AG10803 (cell line): Measurements from ENCODE around the gene OBI1.

ENCODE experiments used
- DNase-seq: peaks from one replicate; pipeline ENCODE4 v3.0.0; 2010; ENCODE audit warnings: low read depth
- H3K4me3 ChIP-seq: 2 replicates; pipeline ENCODE4 v1.5.1; 2011; ENCODE audit warnings: mild to moderate bottlenecking, low read length, control low read depth
- TF ChIP-seq, protein P1 (sequence below): conservative IDR thresholded peaks from 2 replicates; pipeline ENCODE4 v1.5.1; 2011; ENCODE audit warnings: mild to moderate bottlenecking, low read length, control low read depth, inconsistent platforms

Gene OBI1

GRCh38 chr13:78658630-78659449, at the start of gene OBI1:
Gene OBI1, minus strand, starts transcription at chr13:78659155. Its CDS starts 35 bp downstream, at chr13:78659120.
- TF ChIP-seq, protein P1, sequence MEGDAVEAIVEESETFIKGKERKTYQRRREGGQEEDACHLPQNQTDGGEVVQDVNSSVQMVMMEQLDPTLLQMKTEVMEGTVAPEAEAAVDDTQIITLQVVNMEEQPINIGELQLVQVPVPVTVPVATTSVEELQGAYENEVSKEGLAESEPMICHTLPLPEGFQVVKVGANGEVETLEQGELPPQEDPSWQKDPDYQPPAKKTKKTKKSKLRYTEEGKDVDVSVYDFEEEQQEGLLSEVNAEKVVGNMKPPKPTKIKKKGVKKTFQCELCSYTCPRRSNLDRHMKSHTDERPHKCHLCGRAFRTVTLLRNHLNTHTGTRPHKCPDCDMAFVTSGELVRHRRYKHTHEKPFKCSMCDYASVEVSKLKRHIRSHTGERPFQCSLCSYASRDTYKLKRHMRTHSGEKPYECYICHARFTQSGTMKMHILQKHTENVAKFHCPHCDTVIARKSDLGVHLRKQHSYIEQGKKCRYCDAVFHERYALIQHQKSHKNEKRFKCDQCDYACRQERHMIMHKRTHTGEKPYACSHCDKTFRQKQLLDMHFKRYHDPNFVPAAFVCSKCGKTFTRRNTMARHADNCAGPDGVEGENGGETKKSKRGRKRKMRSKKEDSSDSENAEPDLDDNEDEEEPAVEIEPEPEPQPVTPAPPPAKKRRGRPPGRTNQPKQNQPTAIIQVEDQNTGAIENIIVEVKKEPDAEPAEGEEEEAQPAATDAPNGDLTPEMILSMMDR, result no peak
- peak; percentile 87 for DNase-seq
- H3K4me3 ChIP-seq, result peak within 1 kb of the TSS; percentile 93

- H3K4me3 ChIP-seq, result no peak overlapping the region
- TF ChIP-seq, protein P1, result no peak
Observed at GRCh38 chr13:78701383-78701782, 42.4 kb upstream of the OBI1 start.

GRCh38 chr13:78700121-78700910, 41.4 kb upstream of the OBI1 start:
- peak; percentile 5 for DNase-seq
- H3K4me3 ChIP-seq, result no peak overlapping the region
- TF ChIP-seq, protein P1, result no peak

More at GRCh38 chr13:78701383-78701782, 42.4 kb upstream of the OBI1 start:
- DNase-seq, result peak; percentile 1

- TF ChIP-seq, protein P1, result no peak; the same call in 1 of the 2 replicates
- H3K4me3 ChIP-seq, result no peak overlapping the region
- no peak for DNase-seq
Observed at GRCh38 chr13:78689011-78689410, 30.1 kb upstream of the OBI1 start.

- no peak overlapping the region for H3K4me3 ChIP-seq
- TF ChIP-seq, protein P1, result no peak
- DNase-seq, result no peak
Observed at GRCh38 chr13:78686461-78686860, 27.5 kb upstream of the OBI1 start.

DNA sequence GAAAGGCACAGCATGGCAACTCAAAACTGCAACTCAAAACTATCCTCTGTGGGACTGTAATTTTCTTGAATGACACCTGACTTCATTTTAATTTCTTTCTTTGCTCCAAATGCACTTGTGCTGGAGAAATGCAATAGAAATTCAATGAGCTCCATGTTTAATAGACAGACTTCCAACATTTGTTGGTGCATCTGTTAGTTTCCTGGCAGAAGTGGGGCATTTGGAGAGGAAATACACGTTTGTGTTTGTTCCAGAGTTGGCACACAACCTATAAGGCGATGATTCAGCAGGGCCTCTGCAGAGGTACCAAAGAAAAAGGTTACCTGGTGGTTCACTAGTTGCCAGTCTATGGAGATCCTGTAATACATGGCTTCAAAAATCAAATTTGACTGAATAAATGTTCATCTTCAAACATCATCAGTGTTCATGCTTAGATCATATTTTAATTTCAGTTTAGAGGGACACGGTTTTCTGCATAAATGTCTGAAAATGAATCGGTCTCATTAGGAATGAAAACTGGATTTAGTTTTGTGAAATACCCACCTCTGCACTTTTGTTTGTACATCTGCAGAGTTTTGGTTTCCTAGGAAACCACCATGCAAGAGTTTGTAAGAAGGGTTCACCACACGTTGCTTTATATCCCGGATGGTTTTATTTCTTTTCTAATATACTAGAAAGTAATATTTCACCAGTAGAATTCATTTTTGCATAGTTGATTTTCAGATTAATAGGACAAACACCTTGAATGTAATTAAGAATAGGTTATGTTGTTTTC, 21.8 kb upstream of the OBI1 start:
- H3K4me3 ChIP-seq, result no peak overlapping the region
- TF ChIP-seq, protein P1, result no peak
- DNase-seq, result no peak
